Lower lobe of right lung (tissue), 2 donors: ENCODE measurements around the gene SDS. TPM values are rescaled to one million over a fixed set of nuclear protein-coding genes. Genes with fewer than 3 reads are reported as not detected.
A peak's percentile ranks its signal among the peaks of the same experiment; 100 is the strongest.

ENCODE experiments used
- ATAC-seq, 2 donors: fragments of 200-7000 bp; cut with Tn5 transposase; one replicate each; pipeline ENCODE4 v1.9.1; 2020 to 2022; ENCODE audit warnings: mild to moderate bottlenecking in 2 of 2, moderate library complexity in 2 of 2
- DNase-seq: peaks from one replicate; pipeline ENCODE4 v3.0.0-alpha.2; 2020
- H3K27ac ChIP-seq: fragments of 200-600 bp; one replicate; pipeline ENCODE4 v1.8.0; 2022
- H3K27me3 ChIP-seq: fragments of 200-600 bp; one replicate; pipeline ENCODE4 v1.8.0; 2022; ENCODE audit warnings: low read depth
- H3K36me3 ChIP-seq: fragments of 200-600 bp; one replicate; pipeline ENCODE4 v1.8.0; 2022; ENCODE audit warnings: mild to moderate bottlenecking
- H3K4me1 ChIP-seq: fragments of 200-600 bp; one replicate; pipeline ENCODE4 v1.8.0; 2022
- H3K4me3 ChIP-seq: fragments of 200-600 bp; one replicate; pipeline ENCODE4 v1.8.0; 2022; ENCODE audit warnings: mild to moderate bottlenecking
- H3K9me3 ChIP-seq: fragments of 200-600 bp; one replicate; pipeline ENCODE4 v1.8.0; 2022
- CTCF ChIP-seq: fragments of 200-600 bp; IDR thresholded peaks from one replicate; pipeline ENCODE4 v1.8.0; 2022; ENCODE audit warnings: antibody characterized with exemption, mild to moderate bottlenecking
- intact Hi-C: fragments of 100-400 bp; cut with DNase I; formaldehyde crosslinking; loops from one replicate; pipeline ENCODE4 v1.11.0; 2022
- total RNA-seq: library from RNA; stranded (reverse); fragmentation: NEBNext Ultra II Directional; extraction: Animal tissue kit (Norgen Biotek cat#: 25700); gene quantifications from one replicate; pipeline ENCODE4 v1.2.1, GENCODE V29; 2021
- donor health status: DM: no; HTN: yes; CAD: no; lungs with severe emphysema.

SDS gene
- total RNA-seq, 1 donor from 2014 or later = 1.1 TPM

DNA sequence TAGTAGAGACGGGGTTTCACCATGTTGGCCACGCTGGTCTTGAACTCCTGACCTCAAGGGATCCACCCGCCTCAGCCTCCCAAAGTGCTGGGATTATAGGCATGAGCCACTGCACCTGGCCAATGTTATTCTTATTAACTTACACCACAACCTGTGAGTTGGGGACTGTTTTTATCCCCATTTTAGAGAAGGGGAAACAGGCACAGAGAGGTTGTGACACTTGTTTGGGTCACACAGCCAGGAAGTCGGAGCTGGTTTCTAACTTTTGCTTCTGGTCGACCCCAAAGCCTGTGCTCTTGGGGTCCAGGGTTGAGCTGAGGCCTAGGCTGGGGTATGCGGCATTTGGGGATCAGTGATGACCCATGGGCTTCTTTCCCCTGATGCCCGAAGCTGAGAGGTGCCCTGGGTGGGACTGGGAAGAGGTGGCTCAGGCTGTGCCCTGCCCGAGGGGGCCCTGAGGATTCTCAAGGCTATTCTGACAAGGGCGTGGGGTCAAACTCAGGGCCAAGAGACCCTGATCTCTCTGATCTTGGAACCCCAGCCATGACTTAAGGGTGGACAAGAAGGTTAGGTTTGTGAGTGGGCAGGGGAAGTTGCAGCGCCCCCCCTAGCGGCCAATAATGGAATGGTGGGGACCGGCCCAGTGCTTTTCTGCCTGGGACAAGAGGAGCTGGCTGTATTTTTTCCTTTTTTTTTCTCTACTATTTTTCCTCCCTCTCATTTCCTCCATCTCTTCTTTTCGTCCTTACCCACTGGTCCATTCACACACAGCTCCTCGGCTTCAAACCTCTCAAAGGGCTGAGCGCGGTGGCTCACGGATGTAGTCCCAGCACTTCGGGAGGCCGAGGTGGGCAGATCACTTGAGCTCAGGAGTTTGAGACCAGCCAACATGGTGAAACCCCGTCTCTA is 21.5 kb upstream of the SDS start:
- H3K4me3 ChIP-seq = no peak overlapping the region
- no peaks in the 10 kb centered on the region for H3K9me3 ChIP-seq
- DNase-seq (peak; percentile 69), ATAC-seq (peak; percentile 50 to 63)
- peaks cover 26% of the 10 kb centered on the region for H3K4me1 ChIP-seq
- H3K27ac ChIP-seq = no peak overlapping the region
- H3K36me3 ChIP-seq = no peaks in the 10 kb centered on the region
- H3K27me3 ChIP-seq = no peaks in the 10 kb centered on the region
- intact Hi-C loops = no loop called here
- peak; percentile 90 for TF ChIP-seq CTCF

DNA sequence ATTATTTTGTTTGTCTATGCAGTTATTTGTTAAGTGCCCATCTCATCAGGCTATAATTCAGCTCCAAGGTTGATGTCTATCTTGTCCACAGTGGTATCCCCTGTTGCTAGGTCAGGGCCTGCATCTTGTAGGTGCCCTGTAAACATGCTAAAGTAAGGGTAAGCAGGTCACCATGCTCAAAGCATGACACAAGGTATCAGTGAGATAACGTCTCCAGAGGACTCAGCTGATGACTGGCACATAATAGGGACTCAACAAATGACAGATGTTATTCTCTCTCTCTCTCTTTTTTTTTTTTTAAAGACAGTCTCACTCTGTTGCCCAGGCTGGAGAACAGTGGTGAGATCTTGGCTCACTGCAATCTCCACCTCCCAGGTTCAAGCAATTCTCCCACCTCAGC is 20.8 kb upstream of the SDS start:
- no peaks in the 10 kb centered on the region for H3K27me3 ChIP-seq
- intact Hi-C loops = no loop called here
- DNase-seq = peak; percentile 2
- no peak overlapping the region for H3K4me3 ChIP-seq
- no peaks in the 10 kb centered on the region for H3K36me3 ChIP-seq
- ATAC-seq = no peak
- TF ChIP-seq CTCF = no peak
- H3K4me1 ChIP-seq = peaks cover 26% of the 10 kb centered on the region
- no peaks in the 10 kb centered on the region for H3K9me3 ChIP-seq
- H3K27ac ChIP-seq = no peak overlapping the region

GRCh38 chr12:113422886-113423669 is 19.4 kb upstream of the SDS start:
- ATAC-seq = no peak
- H3K27me3 ChIP-seq = no peaks in the 10 kb centered on the region
- H3K27ac ChIP-seq = peak overlapping the region; percentile 80
- DNase-seq = peak; percentile 28
- H3K4me1 ChIP-seq = peaks cover 32% of the 10 kb centered on the region
- H3K4me3 ChIP-seq = peak overlapping the region; percentile 66
- no peak for TF ChIP-seq CTCF
- no peaks in the 10 kb centered on the region for H3K36me3 ChIP-seq
- no peaks in the 10 kb centered on the region for H3K9me3 ChIP-seq
- intact Hi-C loops = no loop called here

DNA sequence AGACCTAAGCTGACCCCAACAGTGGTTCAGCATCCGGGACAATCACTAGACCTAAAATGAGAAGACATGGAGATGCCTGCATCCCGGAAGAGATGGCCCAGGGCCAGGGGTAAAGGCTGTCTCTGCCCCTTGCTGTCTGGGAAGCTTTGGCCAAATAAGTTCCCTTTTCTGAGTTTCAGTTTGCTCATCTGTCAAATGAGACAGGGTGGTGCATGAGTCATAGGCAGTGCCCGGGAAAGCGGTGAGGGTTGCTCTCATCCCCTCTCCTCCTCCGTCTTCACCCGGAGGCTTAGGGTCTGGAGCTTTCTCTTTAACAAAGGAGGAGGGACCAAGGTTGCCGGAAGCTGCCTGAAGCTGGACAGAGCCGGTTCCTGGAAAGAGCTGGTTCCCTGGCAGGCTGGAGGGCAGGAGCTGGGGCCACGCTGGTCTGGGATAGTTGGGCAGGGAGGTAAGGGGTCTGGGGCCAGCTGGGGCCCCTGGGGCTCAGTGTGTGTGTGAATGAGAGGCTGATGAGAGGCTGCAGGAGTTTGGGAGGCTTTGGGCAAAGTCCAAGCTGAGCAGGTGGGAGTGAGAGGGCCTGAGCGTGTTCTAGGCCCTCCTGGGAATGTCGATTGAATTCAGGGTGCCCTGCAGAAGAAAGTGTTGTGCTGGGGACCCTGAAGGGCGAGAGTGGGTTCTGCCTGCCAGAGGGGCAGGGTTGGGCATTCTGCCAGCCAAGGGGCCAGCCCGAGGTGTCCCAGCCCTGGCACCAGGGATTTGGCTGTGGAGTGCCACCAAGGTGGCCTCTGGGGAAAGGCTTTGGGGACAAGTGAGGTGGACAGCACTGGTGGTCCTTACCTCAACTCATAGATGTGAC is 18.6 kb upstream of the SDS start, which contains the start of gene SDSL:
TSS of gene SDSL (plus strand) at position 351 of the 856 bp plus-strand sequence. CDS start 5,603 bp downstream, outside the sequence.
- H3K4me1 ChIP-seq = peaks cover 37% of the 10 kb centered on the region
- ATAC-seq (peak; percentile 92 to 93), DNase-seq (peak; percentile 85)
- intact Hi-C loops = no loop called here
- H3K9me3 ChIP-seq = no peaks in the 10 kb centered on the region
- no peaks in the 10 kb centered on the region for H3K27me3 ChIP-seq
- no peak for TF ChIP-seq CTCF
- peak within 1 kb of the TSS; percentile 80 for H3K27ac ChIP-seq
- no peaks in the 10 kb centered on the region for H3K36me3 ChIP-seq
- peak within 1 kb of the TSS; percentile 66 for H3K4me3 ChIP-seq
